DOHH2 (cell line): ENCODE results near the gene FAM136A.
A peak's percentile ranks its signal among the peaks of the same experiment; 100 is the strongest.

Experiments
- H3F3A ChIP-seq: fragments of 200-600 bp; sonication (generic), shearing (Covaris generic); 2 replicates; pipeline ENCODE4 v1.6.0; 2016; ENCODE audit warnings: antibody characterized with exemption, mild to moderate bottlenecking; ENCODE audit not compliant: control insufficient read depth, insufficient read depth
- H3K27ac ChIP-seq: fragments of 200-600 bp; sonication (generic); 2 replicates; pipeline ENCODE4 v1.5.1; 2014; ENCODE audit warnings: low read depth, mild to moderate bottlenecking, low read length, moderate library complexity
- H3K27me3 ChIP-seq: fragments of 200-600 bp; sonication (generic); 2 replicates; pipeline ENCODE4 v1.6.1; 2014; ENCODE audit warnings: mild to moderate bottlenecking, low read length, mixed read lengths; ENCODE audit not compliant: control insufficient read depth
- H3K36me3 ChIP-seq: fragments of 200-600 bp; sonication (generic); 2 replicates; pipeline ENCODE4 v1.6.1; 2014; ENCODE audit warnings: mild to moderate bottlenecking, low read length, moderate library complexity, mixed read lengths; ENCODE audit not compliant: control insufficient read depth
- H3K4me1 ChIP-seq: fragments of 200-600 bp; sonication (generic); 2 replicates; pipeline ENCODE4 v1.6.1; 2014; ENCODE audit warnings: mild to moderate bottlenecking, low read length, mixed read lengths; ENCODE audit not compliant: control insufficient read depth
- H3K4me2 ChIP-seq: fragments of 200-600 bp; sonication (generic); 2 replicates; pipeline ENCODE4 v1.6.0; 2014; ENCODE audit warnings: mild to moderate bottlenecking, low read length, moderate library complexity
- H3K4me3 ChIP-seq: fragments of 200-600 bp; sonication (generic); 2 replicates; pipeline ENCODE4 v1.5.1; 2014; ENCODE audit warnings: mild to moderate bottlenecking, low read length, mixed read lengths
- H3K79me2 ChIP-seq: fragments of 200-600 bp; sonication (generic); 2 replicates; pipeline ENCODE4 v1.6.1; 2014; ENCODE audit warnings: mild to moderate bottlenecking, low read length, mixed read lengths; ENCODE audit not compliant: control insufficient read depth
- H3K9me2 ChIP-seq: fragments of 200-600 bp; sonication (generic); replicated peaks from 2 replicates; pipeline ENCODE4 v1.6.1; 2014; ENCODE audit warnings: mild to moderate bottlenecking, low read length, mixed read lengths; ENCODE audit not compliant: control insufficient read depth
- H3K9me3 ChIP-seq: fragments of 200-600 bp; sonication (generic); 2 replicates; pipeline ENCODE4 v1.6.1; 2014; ENCODE audit warnings: antibody characterized with exemption, low read length, mixed read lengths; ENCODE audit not compliant: control insufficient read depth, insufficient read depth
- H4K20me1 ChIP-seq: fragments of 200-600 bp; sonication (generic); 2 replicates; pipeline ENCODE4 v1.6.0; 2014; ENCODE audit warnings: low read depth, mild to moderate bottlenecking, antibody characterized with exemption, low read length, moderate library complexity; ENCODE audit not compliant: control insufficient read depth, insufficient read depth
- EZH2phosphoT487 ChIP-seq: fragments of 200-600 bp; sonication (generic); IDR thresholded peaks from 2 replicates; pipeline ENCODE4 v1.6.1; 2017; ENCODE audit warnings: borderline replicate concordance, mild to moderate bottlenecking, antibody characterized with exemption, low read length, moderate library complexity, mixed read lengths
- TF ChIP-seq, protein P1 (sequence below): fragments of 200-600 bp; sonication (generic); IDR thresholded peaks from one replicate; pipeline ENCODE4 v1.5.1; 2014; ENCODE audit warnings: antibody characterized with exemption, mild to moderate bottlenecking, low read depth, low read length; ENCODE audit not compliant: poor library complexity, severe bottlenecking

The FAM136A gene

DNA sequence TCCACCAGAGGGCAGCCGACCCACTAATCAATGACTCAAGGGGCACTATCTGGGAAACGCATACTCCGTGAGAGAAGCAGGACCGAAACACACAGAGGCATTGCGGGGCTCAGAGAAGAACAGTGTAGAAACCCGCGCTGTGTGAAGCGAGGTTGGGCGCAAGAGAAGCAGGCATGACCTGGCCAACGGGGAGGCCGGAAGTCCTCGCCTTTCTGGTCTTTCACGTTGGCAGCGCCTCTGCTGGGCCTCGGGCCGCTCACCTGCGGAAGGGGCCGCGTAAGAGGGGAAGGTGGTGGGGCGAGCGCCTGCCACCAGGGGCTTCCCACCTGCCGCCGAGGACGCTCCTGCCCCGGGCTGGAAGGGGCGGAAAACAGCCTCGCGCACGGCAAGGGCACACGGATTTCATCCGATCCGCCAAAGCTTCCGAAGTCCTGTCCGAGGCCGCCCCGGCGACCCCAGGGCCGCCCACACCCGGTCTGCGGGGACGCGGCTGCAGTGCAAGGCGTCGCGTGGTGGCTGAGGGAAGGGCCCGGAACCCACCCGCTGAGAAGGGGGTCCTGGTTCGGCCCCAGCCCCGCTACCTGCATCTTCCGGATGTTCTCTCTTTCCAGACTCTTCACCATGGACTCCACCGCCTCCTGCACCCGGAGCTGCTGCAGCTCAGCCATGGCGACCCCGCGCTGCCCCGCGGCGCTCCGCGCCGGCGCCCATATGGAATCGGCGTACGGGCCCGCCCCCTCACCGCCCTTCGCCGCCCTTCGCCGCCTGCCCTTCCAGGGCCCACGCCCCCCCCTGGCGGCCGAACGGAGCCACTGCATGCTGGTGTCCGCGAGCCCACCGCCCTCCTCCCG lies at the start of gene FAM136A:
TSS of gene FAM136A (minus strand) at position 724 of the 851 bp plus-strand sequence. CDS start at position 668, 56 bp downstream.
- H3K4me1 ChIP-seq: peaks cover 8% of the 10 kb centered on the region
- peak within 1 kb of the TSS; percentile 18; the same call in 1 of the 2 replicates for H3K27ac ChIP-seq
- H3K9me2 ChIP-seq: no peaks in the 10 kb centered on the region
- peaks cover 18% of the 10 kb centered on the region for H3K79me2 ChIP-seq
- no peaks in the 10 kb centered on the region for H4K20me1 ChIP-seq
- peaks cover 2% of the 10 kb centered on the region for H3F3A ChIP-seq
- H3K36me3 ChIP-seq: peaks cover 33% of the 10 kb centered on the region
- H3K27me3 ChIP-seq: no peaks in the 10 kb centered on the region
- peak within 1 kb of the TSS; percentile 81 for H3K4me3 ChIP-seq
- TF ChIP-seq EZH2phosphoT487: no peak
- TF ChIP-seq, protein P1, sequence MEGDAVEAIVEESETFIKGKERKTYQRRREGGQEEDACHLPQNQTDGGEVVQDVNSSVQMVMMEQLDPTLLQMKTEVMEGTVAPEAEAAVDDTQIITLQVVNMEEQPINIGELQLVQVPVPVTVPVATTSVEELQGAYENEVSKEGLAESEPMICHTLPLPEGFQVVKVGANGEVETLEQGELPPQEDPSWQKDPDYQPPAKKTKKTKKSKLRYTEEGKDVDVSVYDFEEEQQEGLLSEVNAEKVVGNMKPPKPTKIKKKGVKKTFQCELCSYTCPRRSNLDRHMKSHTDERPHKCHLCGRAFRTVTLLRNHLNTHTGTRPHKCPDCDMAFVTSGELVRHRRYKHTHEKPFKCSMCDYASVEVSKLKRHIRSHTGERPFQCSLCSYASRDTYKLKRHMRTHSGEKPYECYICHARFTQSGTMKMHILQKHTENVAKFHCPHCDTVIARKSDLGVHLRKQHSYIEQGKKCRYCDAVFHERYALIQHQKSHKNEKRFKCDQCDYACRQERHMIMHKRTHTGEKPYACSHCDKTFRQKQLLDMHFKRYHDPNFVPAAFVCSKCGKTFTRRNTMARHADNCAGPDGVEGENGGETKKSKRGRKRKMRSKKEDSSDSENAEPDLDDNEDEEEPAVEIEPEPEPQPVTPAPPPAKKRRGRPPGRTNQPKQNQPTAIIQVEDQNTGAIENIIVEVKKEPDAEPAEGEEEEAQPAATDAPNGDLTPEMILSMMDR: peak; percentile 77
- H3K9me3 ChIP-seq: no peaks in the 10 kb centered on the region
- H3K4me2 ChIP-seq: peak within 1 kb of the TSS; percentile 81

GRCh38 chr2:70349921-70350685 lies 48.2 kb upstream of the FAM136A start:
- Histone ChIP-seq H3K9me3 (no peaks in the 10 kb centered on the region), H3K27me3 (peaks cover 40% of the 10 kb centered on the region), H3K4me3 (no peak overlapping the region), H3K36me3 (no peaks in the 10 kb centered on the region), H3K4me1 (no peaks in the 10 kb centered on the region), H3K4me2 (no peak overlapping the region), H3K27ac (no peak overlapping the region), H3K79me2 (no peaks in the 10 kb centered on the region), H3K9me2 (no peaks in the 10 kb centered on the region), H3F3A (no peaks in the 10 kb centered on the region), H4K20me1 (no peaks in the 10 kb centered on the region)
- TF ChIP-seq, protein P1: no peak
- no peak for TF ChIP-seq EZH2phosphoT487

DNA sequence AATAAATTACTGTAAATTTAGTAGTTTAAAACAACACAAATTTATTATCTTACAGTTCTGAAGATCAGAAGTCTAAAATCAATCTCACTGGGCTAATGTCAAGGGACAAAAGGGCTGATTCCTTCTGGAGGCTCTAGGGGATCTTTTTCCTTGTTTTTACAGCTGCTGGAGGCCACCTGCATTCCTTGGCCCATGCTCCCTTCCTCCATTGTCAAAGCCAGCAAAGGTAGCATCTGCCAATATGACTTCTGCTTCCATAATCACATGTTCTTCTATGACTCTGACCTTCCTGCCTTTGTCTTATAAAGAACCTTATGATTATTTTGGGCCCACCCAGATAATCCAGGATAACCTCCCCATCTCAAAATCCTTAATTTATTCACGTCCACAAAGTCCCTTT lies 46.0 kb upstream of the FAM136A start:
- TF ChIP-seq, protein P1: no peak
- no peak for TF ChIP-seq EZH2phosphoT487
- Histone ChIP-seq H3K9me2 (no peaks in the 10 kb centered on the region), H3K27ac (no peak overlapping the region)

More for the DNA sequence above, 46.0 kb upstream of the FAM136A start:
- H4K20me1 ChIP-seq: no peaks in the 10 kb centered on the region
- H3K27me3 ChIP-seq: peaks cover 55% of the 10 kb centered on the region
- H3K4me3 ChIP-seq: no peak overlapping the region
- H3K79me2 ChIP-seq: no peaks in the 10 kb centered on the region
- no peak overlapping the region for H3K4me2 ChIP-seq
- no peaks in the 10 kb centered on the region for H3K36me3 ChIP-seq
- no peaks in the 10 kb centered on the region for H3F3A ChIP-seq
- H3K9me3 ChIP-seq: no peaks in the 10 kb centered on the region
- no peaks in the 10 kb centered on the region for H3K4me1 ChIP-seq
